Measurements from ENCODE around the gene XKR8. TPM values are rescaled to one million over a fixed set of nuclear protein-coding genes. Genes with fewer than 3 reads are reported as not detected.

Gene XKR8
- total RNA-seq, 1 donor from 2014 or later: 5.0 TPM

DNA sequence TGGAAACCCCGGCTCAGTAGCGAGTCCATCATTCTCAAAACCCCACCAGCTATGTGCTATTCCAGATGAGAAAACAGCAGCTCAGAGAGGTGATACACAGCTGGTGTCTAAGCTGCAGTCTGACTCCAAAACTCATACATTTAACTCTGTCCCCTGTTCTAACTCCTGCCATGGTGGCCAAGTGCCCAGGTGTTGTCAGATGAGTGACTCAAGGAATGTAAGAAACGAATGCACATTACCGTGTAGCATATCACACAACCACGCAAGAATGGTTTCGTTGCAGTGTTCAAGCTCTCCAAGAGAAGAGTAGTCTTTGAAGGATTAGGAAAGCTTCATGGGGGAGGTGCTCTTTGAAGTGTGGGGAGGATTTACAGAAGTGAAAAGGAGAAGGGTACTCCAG, 4.7 kb upstream of the XKR8 start:
- no peak for DNase-seq (ENCODE audit: low read depth in 2 of 2)

- no peak for DNase-seq (ENCODE audit: low read depth in 2 of 2)
Measured at GRCh38 chr1:27956761-27957160, 3.0 kb upstream of the XKR8 start.

GRCh38 chr1:27957655-27958054, 2.1 kb upstream of the XKR8 start:
- no peak for DNase-seq (ENCODE audit: low read depth in 2 of 2)

DNA sequence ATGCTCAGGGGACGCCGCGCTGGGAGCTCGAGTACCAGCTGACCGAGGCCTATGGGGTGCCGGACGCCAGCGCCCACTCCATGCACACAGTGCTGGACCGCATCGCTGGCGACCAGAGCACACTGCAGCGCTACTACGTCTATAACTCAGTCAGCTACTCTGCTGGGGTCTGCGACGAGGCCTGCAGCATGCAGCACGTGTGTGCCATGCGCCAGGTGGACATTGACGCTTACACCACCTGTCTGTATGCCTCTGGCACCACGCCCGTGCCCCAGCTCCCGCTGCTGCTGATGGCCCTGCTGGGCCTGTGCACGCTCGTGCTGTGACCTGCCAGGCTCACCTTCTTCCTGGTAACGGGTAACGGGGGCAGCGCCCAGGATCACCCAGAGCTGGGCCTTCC, 1.3 kb upstream of the XKR8 start:
- no peak for DNase-seq (ENCODE audit: low read depth in 2 of 2)

DNA sequence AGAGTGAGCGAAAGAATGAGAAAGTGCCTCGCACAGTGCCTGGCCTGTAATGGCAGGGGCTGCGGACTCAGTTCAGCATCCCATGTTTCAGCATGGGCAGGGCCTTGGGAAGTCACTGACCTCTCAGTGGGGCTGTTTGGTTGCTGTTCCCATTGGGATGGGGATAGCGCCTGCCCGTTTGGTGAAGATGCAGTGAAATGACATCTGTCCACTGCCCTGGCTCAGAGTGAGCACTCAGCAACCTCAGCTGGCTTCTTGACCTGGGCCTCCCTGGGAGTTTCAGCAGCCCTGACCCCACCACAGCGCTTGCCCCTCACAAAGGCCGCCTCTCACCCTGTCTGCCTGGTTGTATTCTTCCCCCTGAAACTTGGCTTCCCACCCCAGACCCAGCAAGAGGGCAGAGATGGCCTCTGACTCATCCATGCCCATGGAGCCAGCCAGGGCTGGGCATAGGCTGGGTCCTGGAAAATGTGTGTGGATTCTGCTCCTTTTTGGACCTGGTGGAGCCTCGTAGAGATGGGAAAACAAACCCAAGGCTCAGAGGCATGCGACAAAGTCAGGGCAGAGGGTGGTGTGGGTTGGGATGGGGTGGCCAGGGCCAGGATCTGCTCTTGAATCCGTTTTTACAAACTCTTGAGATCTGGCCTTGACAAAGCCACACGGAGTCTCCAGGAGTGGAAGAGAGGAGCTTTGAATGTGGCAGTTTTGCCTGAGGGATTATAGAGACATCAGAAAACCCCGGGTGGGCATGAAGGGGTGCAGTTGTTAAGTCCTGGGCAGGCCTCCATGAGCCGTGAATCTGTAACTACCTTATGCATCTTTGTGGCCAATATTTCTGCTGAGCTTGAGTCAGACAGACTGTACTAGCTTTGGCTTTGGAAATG, 1.2 kb downstream of the XKR8 start:
- DNase-seq (ENCODE audit: low read depth in 2 of 2): peak in 1 of 2 donors; percentile 15

DNA sequence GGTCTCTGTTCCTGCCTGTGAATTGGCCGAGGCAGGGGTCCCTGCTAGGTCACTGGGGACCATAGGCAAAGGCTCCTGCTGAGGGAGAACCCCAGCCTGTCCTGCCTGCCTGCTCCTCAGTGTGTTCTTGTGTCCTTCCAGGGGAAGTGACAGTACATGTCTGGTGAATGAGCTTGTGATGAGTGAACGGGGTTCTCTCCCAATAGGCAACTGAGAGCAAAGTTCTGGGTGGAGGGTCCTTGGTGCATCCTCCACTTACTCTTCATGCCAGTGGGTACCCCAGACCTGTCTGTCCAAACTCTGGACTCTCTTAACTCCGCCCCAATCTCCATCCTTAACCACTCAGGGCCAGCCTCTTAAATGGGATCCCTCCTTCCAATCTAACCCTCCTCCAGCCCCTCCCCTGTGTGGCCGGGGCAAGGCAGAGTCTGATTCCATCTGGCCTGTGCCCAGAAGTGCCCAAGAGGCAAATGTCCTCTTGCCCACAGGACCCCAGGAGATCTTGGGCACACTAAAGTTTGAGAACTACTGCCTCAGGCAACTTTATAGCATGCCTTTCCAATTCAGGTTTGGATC, 2.0 kb downstream of the XKR8 start:
- no peak for DNase-seq (ENCODE audit: low read depth in 2 of 2)

- DNase-seq (ENCODE audit: low read depth in 2 of 2): no peak
Measured at GRCh38 chr1:27963393-27963792, 3.6 kb downstream of the XKR8 start.

DNA sequence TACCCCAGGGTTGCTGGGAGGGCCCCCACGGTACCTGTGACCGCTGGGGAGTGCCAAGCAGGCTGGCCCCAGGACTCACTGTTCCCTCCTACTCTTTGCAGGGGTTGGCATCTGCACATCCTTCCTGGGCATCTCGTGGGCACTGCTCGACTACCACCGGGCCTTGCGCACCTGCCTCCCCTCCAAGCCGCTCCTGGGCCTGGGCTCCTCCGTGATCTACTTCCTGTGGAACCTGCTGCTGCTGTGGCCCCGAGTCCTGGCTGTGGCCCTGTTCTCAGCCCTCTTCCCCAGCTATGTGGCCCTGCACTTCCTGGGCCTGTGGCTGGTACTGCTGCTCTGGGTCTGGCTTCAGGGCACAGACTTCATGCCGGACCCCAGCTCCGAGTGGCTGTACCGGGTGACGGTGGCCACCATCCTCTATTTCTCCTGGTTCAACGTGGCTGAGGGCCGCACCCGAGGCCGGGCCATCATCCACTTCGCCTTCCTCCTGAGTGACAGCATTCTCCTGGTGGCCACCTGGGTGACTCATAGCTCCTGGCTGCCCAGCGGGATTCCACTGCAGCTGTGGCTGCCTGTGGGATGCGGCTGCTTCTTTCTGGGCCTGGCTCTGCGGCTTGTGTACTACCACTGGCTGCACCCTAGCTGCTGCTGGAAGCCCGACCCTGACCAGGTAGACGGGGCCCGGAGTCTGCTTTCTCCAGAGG, 6.8 kb downstream of the XKR8 start:
- DNase-seq (ENCODE audit: low read depth in 2 of 2): no peak

GRCh38 chr1:27967106-27967883, 7.5 kb downstream of the XKR8 start:
- DNase-seq (ENCODE audit: low read depth in 2 of 2): no peak

DNA sequence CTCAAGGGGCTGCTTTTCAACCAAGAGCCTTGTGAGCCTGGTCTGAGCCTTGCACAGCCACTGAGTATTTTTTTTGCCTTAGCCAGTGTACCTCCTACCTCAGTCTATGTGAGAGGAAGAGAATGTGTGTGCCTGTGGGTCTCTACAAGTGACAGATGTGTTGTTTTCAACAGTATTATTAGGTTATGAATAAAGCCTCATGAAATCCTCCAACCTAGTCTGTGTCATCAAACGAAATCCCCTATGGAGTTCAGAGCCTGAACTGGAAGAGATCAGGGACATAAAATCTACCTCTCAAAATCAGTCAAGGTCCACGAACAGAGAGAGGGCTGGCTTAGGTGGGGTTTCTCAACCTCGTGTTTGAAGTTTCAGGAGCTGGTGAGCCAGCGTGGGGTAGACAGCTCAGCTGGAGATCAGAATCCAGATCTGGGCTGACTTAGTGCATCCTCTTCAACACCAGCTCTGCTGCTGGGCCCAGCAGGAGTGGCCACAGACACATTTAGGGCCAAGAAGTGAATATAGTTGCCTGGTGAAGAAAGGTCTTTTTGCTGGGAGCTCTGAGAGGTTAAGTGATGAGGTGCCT, 8.2 kb downstream of the XKR8 start:
- DNase-seq (ENCODE audit: low read depth in 2 of 2): no peak

- no peak for DNase-seq (ENCODE audit: low read depth in 2 of 2)
Measured at GRCh38 chr1:27968692-27969091, 8.9 kb downstream of the XKR8 start.

DNA sequence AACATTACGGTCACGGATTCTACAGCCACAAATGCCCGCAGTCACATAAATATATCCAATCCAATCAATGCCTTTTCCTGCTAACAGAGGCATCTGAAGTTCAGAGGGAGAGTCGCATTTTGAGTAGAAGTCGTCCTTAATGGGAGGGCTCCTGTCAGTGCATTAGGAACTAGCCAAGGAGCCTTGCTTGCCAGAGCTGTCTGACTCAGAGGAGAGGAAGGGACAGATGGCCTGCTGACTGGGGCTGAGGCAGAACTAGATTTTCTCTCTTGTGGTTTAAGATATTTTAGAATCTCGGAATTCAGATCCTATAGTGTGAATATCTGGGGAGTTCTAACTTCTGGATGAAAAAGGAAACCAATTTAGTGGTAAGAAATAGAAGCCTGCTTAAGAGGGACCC, 10.6 kb downstream of the XKR8 start:
- DNase-seq (ENCODE audit: low read depth in 2 of 2): no peak

GRCh38 chr1:27971674-27972073, 11.9 kb downstream of the XKR8 start:
- DNase-seq (ENCODE audit: low read depth in 2 of 2): peak in 1 of 2 donors; percentile 23

DNA sequence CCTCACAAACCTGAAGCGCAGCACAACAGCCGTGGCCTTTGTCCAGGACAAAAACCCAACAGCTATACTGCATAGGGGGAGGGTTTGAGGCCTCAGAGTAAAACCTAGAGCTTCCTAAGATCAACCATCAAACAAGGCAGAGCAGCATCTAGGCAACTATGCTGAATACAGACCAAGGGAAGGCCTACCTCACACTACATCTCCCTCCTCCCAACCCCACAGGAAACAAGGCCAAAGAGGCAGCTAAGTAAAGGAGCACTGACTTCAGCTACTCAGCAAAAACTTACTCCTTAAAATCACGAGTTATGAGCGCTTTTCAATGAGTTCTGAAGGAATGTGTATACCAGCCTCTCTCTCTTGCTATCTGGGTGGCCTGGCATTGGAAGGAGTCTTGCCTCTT, 12.4 kb downstream of the XKR8 start:
- DNase-seq (ENCODE audit: low read depth in 2 of 2): no peak

- no peak for DNase-seq (ENCODE audit: low read depth in 2 of 2)
Measured at GRCh38 chr1:27973771-27974416, 14.1 kb downstream of the XKR8 start.

- DNase-seq (ENCODE audit: low read depth in 2 of 2): no peak
Measured at GRCh38 chr1:27974417-27974781, 14.6 kb downstream of the XKR8 start.

- DNase-seq (ENCODE audit: low read depth in 2 of 2): peak in 1 of 2 donors; percentile 81
Measured at GRCh38 chr1:27979151-27979858, 19.5 kb downstream of the XKR8 start.

DNA sequence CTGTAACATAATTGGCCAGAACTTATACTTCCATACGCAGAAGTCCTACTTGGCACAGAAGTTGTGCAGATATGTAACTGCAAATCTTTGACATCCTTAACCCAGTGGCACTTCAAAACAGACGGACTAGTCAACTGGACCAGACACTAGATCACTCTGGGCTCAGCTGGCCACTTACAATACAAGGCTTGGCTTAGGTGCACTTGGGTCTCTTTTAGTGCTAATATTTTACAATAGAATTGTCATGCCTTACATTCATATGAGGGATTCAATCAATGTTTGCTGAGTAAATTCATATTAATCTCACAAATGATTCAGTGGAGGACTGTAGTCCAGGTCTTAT, 20.1 kb downstream of the XKR8 start:
- no peak for DNase-seq (ENCODE audit: low read depth in 2 of 2)

GRCh38 chr1:27980216-27980845, 20.6 kb downstream of the XKR8 start:
- no peak for DNase-seq (ENCODE audit: low read depth in 2 of 2)

GRCh38 chr1:27981145-27981544, 21.4 kb downstream of the XKR8 start:
- no peak for DNase-seq (ENCODE audit: low read depth in 2 of 2)

All from dermis microvascular lymphatic vessel endothelial cell (primary cell).